ENCODE measurements around the gene DFFB.

DFFB gene

DNA sequence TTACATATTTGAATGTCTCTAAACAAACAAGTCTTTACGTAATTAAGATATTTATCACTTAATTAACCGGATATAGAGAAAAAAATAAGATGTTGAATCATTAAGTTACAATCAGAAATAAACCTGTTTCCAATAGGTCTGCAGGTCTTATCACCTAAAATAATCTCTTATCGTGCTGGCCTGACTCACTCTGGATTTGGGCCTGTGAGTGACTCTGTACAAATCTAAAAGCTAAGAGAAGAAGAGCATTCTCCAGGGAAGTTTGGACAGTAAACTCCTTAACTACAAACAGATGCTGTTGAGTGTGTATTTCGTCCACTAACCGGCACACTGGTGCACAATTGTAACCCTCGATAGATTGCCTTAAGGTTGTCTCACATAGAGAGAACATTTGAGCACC, 25.6 kb upstream of the DFFB start:
- no peak for DNase-seq (ENCODE audit: low spot score)

DNA sequence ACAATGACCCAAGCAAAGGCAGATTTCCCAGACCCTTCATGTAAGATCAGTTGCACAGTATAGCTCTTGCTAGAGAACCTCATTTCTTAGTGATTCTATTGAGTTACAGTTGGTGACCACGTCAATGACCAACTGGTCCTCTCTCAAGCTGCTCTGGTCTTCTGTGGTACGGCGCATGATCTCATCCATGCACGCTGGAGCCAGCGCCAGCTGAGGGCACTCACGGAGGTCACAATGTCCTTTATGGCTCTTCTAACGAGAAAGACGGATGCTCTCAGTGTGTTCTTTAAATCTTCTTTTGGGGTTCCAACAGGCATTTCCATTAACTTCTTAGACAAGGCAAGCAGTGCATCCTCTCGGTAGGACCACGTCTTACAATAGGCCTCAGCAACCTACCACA, 22.6 kb upstream of the DFFB start:
- DNase-seq (ENCODE audit: low spot score), result no peak

DNA sequence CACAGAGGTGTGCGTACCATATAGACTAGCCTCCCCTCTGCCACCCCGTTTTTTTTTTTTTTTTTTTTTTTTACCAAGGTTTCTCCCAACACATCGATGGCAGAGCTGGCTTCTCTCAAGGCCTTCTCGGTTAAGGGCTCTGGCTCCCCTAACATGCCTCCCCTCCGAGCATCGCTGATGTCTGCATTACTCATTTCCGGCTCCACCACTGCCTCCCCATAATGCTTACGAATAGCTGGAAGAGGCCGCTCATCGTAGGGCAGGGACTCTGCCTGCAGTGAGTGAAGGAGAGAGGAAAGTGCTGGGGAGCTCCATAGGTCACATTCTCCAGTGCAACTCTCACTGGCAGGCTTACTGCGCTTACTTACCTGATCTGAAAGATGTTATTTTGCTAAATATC, 20.9 kb upstream of the DFFB start:
- DNase-seq (ENCODE audit: low spot score), result no peak

DNA sequence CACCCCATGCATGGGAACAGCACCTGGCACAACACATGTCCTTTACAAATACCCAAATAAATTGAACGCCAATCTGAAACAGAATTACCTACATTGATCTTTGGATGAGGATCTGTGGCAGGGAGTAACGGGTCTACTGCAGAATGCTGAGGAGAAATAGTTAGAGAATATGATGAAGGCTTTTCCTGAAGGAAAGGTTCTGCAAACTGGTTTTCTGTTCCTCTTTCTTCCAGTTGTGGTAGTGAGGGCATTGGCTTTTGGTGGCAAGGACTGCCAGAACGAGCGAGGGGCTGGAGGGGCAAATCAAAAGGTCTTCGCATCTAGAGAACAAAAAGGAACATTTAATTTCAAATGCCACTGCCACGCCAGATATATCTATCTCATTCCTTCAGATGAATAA, 20.1 kb upstream of the DFFB start:
- no peak for DNase-seq (ENCODE audit: low spot score)

DNA sequence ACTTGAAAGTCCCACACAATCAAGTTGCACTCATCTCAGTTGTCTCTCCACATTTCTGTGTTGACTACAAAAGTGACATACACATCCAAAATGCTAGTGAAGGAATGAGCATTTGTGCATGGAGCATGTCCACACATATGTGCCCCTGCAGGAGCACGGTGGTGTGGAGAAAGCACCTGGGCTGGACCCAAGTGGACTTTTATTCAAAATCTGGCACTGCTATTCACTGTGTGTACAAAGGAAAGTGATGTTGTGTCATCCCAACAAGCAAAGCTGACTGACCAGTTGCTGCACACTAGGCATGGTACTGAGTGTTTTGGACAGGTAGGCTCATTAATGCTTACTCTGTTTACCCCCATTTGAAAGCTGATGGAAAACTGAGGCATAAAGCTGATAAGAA, 19.6 kb upstream of the DFFB start:
- no peak for DNase-seq (ENCODE audit: low spot score)

DNA sequence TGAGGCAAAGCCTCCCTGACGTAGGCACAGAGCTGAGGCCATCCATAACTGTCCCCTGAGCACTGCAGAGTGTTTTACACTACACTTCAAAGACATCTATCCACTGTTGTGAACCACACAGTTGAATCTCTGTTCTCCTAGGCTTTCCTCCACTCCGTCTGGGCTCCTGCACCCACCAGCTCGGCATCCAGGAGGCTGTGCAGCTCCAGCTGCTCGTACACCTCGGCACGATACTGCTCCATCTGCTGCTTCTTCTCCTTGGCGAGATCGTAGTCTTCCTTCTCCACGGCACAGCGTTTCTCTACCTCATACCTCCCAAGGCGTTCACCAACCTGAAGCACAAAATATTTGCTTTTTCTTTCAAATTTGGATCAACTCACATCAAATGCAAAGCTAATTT, 18.5 kb upstream of the DFFB start:
- DNase-seq (ENCODE audit: low spot score), result no peak

DNA sequence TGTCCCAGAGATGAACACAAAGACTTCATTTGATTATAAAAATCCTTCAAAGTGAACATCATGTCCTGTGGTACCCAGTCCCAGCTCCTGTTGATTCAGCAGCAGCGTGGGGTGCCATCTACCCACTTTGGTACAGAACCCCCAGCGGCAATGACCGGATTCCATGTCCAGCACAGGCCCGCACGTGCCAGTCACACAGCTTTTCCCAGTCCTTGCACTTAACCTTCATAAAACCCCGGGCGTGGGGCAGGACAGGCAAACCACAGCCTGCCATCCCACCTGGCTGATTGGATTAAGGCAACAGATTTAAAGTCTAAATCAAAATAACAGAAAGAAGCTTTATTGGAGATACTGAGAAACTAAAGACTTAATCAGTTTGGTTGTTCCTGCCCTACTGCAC, 15.8 kb upstream of the DFFB start:
- no peak for DNase-seq (ENCODE audit: low spot score)

DNA sequence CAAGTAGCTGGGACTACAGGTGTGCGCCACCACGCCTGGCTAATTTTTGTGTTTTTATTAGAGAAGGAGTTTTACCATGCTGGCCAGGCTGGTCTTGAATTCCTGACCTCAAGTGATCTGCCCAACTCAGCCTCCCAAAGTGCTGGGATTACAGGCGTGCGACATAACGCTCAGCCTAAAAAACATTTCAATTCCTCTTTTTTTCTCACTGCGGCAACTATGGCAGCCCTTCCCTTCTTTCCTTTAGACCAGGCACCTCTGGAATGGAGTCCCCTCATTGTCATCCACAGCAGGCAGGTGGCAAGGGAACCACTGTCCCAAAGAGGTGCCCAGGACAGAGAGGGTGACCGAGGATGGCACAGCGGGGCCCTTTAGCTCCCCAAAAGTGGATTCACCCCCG, 14.4 kb upstream of the DFFB start:
- no peak for DNase-seq (ENCODE audit: low spot score)

DNA sequence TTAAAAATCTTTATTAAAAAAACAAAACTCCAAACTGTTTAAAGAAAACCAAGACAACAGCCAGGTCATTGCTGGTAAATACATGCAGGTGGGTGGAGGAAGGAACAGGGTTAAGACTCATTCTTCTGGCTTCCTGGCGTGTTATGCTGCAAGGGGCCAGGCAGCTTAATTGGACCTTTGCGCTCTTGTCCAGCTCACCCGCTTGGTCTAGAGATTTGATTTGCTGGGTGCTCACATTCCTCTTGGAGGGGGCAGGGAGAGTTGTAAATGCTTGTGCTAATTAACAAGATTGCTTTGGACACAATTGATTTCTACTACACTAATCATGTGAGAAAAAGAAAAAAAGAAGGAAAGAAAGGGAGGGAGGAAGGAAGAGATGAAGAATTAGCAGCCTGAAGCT, 10.7 kb upstream of the DFFB start:
- no peak for DNase-seq (ENCODE audit: low spot score)

DNA sequence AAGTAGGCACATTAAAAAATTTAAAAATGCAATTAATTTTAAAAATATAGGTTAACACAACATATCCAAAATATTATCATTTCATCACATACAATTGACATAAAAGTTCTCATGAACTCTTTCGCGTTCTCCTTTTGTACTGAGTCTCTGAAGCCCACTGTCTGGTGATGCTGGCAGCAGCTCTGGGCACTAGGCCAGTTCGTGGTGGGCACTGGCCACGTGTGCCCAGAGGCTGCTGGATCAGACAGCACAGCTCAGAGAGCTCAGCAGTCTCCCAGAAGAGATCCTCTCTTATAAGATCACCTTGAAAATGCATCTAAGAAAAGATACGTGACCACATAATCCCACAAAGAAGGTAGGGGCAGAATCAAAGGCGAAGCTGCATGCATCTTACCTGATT, 10.2 kb upstream of the DFFB start:
- no peak for DNase-seq (ENCODE audit: low spot score)

DNA sequence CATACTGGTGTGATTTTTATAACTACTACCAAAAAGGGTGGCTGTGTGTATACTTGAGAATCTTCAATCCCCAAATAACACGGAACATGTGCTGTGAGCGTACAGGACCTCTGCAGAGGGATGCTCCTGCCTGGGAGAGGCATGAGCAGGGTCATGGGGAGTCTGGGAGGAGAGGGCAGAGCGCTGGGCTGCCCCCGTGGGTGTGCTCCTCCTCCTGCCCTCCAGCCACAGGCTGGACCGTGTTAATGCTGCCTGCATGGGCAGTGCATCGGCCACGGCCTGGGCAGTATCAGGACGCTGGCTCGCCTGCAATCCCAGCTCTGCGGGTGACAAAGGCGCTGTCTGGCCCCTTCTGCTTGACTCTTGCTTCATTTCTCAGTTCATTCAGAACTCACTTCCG, 6.4 kb upstream of the DFFB start:
- no peak for DNase-seq (ENCODE audit: low spot score)

DNA sequence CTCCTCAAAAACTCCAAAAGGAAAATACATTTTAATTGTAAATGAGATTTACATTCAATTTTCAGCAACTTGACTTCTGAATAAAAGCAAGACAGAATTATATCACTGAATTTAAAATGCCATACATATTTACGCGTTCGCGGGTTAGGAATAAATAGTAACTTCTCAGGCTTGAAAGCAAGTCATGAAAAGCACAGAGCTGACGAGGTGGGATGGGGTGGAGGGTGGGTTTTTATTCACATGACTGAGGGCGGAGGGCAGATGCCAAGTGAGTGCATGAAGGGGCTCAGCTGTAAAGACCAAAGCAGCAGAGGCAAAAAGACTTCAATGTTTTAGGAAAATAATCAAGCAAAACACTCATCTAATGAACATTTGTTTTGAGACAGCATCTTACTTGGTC, 6.0 kb upstream of the DFFB start:
- DNase-seq (ENCODE audit: low spot score), result no peak

DNA sequence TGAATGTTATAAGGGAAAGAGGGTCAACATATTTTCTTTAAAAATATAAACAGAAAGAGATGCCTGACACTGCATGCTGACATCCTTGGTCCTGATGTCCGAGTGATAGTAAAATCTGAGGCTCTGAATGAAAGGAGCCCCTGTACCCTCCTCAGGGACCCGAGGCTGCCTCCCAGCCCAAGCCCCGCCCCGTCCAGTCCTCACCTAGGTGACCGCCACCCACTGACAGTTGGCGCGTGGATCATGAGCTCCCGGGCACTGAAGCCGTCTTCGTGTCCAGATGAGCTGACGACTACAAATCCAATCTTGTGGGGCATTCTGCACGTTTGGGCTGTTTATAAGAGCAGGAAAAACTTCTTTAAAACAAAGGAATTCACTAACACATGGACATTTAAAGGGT, 5.2 kb upstream of the DFFB start:
- DNase-seq (ENCODE audit: low spot score), result no peak

DNA sequence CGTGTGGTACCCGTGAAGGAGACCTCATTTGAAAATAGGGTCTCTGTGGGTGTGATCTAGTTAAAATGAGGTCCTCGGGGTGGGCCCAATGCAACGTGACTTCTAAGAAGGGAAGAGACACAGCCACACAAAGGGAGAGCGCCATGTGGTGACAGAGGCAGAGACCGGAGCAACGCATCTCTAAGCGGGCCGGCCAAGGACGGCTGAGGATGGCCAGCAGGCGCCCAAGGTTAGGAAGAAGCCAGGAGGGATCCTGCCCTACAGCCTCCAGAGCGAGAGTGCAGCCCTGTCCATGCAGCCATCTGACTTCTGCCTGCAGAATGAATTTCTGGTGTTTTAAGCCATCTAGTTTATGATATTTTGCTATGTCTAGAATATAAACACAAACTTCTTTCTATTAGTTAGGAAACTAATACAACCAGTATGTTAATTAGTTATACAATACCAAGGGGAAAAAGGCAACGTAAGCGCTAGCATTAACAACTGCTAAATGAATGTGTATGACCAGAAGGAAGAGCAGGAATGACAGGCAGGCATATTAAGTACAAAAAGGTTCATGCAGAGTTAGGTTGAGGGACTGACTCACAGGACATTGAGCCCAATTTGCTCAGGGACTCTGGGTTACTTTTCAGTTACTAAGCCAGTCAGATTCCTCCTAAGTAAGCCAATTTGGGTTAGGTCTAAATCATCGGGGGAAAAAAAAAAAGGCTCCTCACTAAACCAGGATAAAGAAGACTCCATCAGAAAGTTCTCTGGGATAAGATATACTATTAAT, 4.4 kb upstream of the DFFB start:
- DNase-seq (ENCODE audit: low spot score), result no peak

DNA sequence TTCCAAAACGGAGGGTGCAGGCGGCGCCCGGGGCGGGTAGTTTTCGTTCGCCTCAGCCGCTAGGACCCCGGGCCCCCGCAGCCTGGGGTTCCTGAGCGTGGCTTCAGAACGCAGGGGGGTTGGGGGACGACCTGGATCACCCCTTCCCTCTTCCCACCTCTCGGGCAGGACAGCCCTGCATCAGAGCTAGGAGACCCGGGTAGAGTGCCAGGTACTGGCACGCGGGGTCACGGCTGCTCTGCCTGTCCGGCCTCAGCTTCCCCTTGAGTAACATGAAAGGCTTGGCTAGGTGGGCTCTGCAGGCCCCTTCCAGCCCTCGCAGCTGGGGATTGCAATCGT, 484 bp downstream of the DFFB start:
- DNase-seq (ENCODE audit: low spot score), result no peak

DNA sequence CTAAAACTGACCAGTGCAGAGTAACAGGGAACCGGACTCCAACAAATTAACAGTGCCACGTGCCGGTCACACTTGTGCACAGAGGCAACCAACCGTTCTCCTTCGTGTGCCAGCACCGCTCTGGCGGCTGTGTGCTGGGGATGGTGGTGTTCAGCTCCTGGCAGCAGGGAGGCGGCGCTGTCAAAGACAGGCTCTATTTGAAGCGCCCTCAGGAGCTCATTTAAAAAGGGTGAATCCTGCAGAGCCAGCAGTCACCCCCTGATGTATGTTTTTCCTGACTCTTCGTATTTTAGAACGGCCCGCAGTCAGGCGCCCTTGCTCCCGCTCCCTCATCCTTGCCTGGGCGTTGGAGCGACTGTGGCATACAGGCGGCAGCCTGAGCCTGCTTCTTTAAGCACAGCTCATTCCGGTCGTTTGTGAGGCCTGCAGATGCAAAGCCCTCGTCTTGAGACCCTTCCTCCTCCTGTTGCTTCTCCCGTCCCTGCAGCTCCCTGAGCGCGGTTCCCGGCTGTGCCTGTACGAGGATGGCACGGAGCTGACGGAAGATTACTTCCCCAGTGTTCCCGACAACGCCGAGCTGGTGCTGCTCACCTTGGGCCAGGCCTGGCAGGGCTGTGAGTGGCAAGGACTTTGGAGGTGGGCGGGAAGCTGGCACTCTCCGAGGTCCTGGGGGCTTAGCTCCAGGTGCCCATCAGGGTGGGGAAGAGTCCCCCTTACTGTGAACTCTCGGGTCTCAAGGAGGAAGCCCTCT, 1.1 kb downstream of the DFFB start:
- DNase-seq (ENCODE audit: low spot score), result peak; percentile 32

DNA sequence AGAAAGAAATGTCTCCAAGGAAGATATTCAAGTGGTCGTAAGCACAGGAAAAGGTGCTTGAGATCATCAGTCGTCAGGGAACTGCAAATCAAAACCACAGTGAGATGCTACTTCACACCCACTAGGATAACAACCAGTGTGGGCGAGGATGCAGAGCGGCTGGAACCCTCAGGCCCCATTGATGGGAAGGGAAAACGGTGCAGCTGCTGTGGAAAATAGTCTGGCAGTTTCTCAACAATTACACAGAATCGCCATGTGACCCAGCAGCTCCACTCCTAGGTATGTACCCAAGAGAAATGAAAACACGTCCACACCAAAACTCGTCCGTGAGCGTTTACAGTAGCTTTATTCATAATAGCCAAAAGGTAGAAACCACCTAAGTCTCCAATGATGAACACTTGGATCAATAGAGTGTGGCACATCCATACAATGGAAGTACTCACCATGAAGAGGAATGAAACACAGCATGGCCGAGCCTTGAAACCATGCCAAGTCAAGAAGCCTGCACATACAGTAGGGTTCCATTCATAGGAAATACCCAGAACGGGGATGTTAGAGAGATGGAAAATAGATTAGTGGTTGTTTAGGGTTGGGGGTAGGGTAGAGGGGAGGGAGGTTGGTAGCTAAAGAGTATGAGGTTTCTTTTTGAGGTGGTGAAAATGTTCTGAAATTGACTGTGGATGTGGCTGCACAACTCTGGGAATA, 6.1 kb downstream of the DFFB start:
- DNase-seq (ENCODE audit: low spot score), result no peak

DNA sequence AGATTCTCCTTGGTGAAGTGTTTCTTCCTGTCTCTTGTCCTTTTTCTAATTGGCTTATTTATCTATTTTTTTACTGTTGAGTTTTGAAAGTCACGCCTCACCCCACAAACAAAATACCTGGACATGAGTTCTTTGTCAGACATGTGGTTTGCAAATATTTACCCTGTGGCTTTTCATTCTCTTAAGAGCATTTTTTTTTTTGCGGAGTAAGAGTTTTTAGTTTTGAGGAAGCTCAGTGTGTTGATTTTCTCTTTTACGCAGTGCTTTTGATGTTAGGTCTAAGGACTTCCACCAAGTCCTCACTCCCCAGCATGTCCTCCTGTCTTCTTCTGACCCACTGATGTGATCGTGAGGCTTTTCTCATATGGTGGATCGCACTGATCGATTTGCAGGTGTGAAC, 7.6 kb downstream of the DFFB start:
- no peak for DNase-seq (ENCODE audit: low spot score)

DNA sequence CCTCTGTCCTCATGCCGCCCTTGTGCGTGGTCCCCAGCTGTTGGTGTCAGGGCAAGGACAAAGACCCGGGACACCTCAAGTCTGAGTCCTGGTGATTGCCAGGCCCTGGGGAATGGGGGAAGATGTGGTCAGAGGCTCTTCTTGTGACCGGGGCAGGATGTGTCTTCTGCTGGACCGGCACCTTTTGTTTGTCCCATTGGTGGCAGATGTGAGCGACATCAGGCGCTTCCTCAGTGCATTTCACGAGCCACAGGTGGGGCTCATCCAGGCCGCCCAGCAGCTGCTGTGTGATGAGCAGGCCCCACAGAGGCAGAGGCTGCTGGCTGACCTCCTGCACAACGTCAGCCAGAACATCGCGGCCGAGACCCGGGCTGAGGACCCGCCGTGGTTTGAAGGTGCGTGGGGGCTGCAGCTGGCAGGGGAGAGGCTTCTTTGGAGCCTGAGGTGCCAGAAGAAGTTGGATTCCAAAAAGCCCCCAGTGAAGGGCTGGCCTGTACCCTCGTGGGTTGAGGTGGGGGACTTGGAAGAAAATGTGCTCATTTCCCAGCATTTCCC, 8.4 kb downstream of the DFFB start:
- DNase-seq (ENCODE audit: low spot score), result no peak

DNA sequence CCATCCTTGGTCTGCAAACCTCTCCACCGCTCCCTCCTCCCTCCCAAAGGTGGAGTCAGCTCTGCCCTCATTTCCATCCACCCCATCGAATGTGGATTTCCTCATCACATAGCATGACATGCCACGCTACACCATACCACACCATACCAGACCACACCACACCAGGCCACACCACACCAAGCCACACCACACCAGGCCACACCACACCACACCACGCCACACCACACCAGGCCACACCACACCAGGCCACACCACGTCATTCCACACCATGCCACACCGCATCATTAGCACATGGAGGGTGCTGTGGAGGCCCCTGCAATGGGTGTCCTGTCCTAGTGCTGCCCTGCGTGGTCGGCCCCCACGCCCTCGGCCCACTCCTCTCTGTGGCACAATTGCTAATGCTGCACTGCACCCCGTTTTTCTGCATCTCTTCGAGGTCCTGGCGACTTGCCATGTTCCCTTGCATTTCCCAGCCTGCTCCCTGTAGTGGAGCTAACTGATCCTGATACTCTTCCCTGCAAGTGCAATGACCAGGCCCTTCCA, 11.3 kb downstream of the DFFB start:
- DNase-seq (ENCODE audit: low spot score), result no peak

DNA sequence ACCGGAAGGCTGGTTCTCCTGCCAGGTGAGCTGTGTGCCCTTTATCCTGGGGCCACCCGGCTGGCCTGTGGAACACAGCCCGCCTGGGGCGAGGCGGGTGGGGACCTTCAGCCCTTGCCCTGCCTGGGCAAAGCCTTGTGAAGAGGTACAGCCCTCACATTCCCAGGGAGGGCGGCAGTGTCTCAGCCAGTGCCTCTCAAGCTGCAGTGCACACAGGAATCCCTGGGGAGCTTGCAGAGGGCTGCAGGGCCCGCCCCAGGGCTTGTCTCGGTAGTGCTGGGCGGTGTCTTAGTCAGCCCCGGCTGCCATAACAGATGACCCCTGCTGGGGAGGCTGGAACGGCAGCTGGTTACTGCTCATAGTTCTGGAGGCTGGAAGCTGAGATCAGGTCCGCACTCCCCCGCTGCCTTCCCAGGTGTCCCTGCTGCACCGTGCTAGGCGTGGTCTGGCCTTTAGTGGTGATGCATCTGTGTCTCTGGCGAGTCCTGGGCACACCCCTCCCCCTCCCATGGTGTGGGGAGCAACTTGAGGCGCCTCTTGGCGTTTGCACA, 12.6 kb downstream of the DFFB start:
- DNase-seq (ENCODE audit: low spot score), result peak; percentile 58

DNA sequence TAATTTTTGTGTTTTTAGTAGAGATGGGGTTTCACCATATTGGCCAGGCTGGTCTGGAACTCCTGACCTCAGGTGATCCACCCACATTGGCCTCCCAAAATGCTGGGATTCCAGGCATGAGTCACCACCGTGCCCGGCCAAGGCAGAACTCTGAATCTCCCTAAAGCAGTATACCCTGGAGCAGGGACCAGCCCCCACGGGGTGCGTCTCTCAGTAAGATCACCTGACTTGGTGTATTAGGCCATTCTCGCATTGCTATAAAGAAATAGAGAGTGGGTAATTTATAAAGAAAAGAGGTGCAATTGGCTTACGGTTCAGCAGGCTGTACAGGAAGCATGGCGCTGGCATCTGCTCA, 14.2 kb downstream of the DFFB start:
- no peak for DNase-seq (ENCODE audit: low spot score)

DNA sequence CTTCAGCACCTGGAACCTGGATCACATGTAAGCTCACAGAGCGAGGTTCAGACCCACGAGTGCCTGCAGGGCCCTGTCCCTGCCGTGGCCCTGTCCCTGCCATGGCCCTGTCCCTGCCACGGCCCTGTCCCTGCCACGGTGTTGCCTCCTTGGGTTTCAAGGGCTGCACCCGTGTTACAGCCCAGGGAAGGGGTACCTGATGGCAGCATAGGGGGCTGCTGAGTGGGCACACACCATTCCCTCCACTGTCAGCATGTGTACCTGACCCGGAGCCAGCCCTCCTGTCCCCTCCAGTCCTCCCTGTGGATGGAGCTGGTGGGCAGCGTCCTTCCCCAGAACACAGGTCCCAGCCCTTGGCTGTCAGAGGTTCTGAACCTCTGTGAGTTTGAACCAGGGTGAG, 15.3 kb downstream of the DFFB start:
- DNase-seq (ENCODE audit: low spot score), result no peak

Measured in iPS-NIHi11 (cell line).